CD4-positive, alpha-beta T cell treated with Interleukin-12 subunit alpha and Interleukin-12 subunit beta, for 1 hour (primary cell): ENCODE results near the gene ZNF541.

Experiments
- DNase-seq: peaks from one replicate; pipeline ENCODE4 v3.0.0-alpha.2; 2020

ZNF541 gene

DNA sequence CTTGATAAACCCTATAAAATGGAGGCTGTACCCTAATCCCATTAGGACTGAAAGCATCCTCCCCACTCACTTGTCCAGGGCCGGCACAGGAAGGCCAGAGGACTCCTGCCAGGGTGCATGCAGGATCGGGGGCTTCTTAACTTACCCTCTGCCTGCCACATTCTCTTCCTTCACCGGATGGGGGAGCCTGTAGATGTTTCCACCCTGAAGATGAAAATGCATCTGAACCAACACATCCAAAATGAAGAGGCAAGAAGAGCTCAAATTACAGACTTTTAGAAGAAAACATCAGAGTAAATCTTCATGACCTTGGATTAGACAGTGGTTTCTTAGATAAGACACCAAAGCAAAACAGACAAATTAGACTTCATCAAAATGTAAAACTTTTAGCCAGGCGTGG is 32.2 kb downstream of the ZNF541 start:
- DNase-seq = peak; percentile 28

DNA sequence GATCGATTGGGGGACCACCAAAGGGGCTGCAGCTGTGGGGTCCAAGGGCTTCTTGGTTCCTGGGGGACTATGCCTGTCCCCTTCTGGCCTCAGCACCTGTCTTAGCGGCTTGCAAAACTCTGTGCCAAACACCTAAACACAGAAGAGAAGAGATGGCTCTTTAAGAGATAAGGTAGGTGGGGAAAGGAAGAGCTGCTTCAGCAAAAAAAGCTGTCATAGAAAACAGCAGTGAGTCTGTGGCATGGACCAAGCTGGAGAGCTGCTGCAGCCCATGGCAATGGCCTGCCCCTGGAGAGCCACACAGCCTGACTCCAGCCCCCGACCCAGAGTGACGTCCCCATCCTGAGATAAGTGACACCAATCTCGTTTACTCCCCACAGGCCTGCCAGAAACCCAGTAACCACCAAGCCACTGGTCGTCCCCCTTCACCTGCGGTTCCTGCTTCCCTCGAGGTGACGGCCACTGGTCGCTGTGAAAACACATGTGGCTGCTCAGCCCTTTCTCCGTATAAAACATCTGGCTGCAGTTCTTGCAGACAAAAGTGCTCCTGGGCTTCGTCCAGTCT is 33.1 kb downstream of the ZNF541 start:
- peak; percentile 34 for DNase-seq

GRCh38 chr19:47538812-47539211 is 34.1 kb downstream of the ZNF541 start:
- DNase-seq = no peak

DNA sequence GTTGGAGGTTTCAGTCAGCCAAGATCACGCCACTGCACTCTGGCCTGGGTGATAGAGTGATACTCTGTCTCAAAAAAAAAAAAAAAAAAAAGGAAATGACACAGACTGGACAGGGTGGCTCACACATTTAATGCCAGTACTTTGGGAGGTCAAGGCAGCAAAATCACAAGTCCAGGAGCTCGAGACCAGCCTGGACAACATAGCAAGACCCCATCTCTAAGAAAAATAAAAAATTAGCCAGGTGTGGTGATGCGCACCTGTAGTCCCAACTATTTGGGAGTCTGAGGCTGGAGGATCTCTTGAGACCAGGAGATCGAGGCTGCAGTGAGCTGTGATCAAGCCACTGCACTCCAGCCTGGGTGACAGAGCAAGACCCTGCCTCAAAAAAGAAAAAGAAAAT is 35.5 kb downstream of the ZNF541 start:
- DNase-seq = no peak

- DNase-seq = no peak
These were observed 38.3 kb downstream of the ZNF541 start for GRCh38 chr19:47534628-47535027.

- no peak for DNase-seq
These were observed 41.1 kb downstream of the ZNF541 start for GRCh38 chr19:47531640-47532387.

DNA sequence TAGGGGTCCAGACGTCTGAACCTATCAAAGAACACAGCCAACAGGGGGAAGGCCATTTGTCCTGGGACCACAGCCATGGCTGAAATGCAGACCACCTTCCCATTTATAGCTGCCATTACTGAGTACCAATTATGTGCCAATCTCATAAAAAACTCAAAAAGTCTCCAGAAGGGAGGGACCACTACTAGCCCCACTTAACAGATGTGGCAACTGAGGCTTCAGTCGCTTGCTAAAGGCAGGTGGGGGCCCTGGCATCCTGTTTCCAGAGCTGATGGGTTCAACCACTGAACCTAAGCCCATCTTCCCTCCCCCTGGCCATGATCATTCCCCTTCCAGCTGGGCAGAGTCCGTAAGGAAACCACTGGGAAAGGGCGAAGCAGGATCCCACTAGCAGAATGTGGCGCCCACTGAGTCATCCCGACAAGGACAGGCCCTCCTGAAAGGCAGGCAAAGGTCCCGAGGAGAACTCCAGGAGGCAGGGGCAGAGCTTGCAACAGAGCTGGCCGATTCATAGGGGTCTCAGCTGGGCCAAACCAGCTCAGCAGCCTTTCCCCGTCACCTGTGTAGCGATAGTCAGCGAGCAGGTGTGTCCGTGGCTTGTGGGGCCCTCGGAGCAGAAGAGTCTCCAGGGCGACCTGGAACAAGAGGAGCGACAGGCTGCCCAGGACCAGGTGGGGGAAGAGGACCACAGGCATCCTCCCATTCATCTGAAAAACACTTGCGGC is 43.8 kb downstream of the ZNF541 start:
- DNase-seq = no peak

GRCh38 chr19:47526798-47527197 is 46.1 kb downstream of the ZNF541 start:
- DNase-seq = no peak

- DNase-seq = no peak
These were observed 49.5 kb downstream of the ZNF541 start for GRCh38 chr19:47523473-47523872.
